ENCODE measurements around the gene ZCCHC4.

ZCCHC4 gene

GRCh38 chr4:25356068-25356467 is 43.5 kb downstream of the ZCCHC4 start:
- Histone ChIP-seq H3K9me3 (ENCODE audit: low read length) (no peaks in the 10 kb centered on the region), H3K79me2 (ENCODE audit: insufficient read depth, low read length) (no peaks in the 10 kb centered on the region), H3K4me1 (ENCODE audit: insufficient read depth, low read length, severe bottlenecking) (no peaks in the 10 kb centered on the region), H3F3A (ENCODE audit: insufficient read depth, low read length) (no peaks in the 10 kb centered on the region), H3K36me3 (ENCODE audit: insufficient read depth, low read length) (no peaks in the 10 kb centered on the region; the same call in 1 of the 2 replicates), H4K20me1 (ENCODE audit: insufficient read depth, low read length) (no peaks in the 10 kb centered on the region), H3K4me3 (ENCODE audit: low read depth, low read length, poor library complexity, severe bottlenecking) (no peak overlapping the region), H3K27ac (ENCODE audit: low read depth, low read length, poor library complexity, severe bottlenecking) (no peak overlapping the region), H3K9me2 (ENCODE audit: low read depth, low read length) (no peaks in the 10 kb centered on the region), H3K9ac (ENCODE audit: low read length) (no peak overlapping the region), H3K4me2 (ENCODE audit: low read length) (no peak overlapping the region), H2AFZ (ENCODE audit: low read length) (no peak overlapping the region), H3K27me3 (ENCODE audit: insufficient read depth, low read length) (no peaks in the 10 kb centered on the region)
- TF ChIP-seq EZH2 (IDR thresholded peaks at IDR 0.05; ENCODE audit: borderline replicate concordance, low read length) = no peak
- no peak for TF ChIP-seq CTCF (IDR thresholded peaks at IDR 0.05; ENCODE audit: low read length)

GRCh38 chr4:25358515-25359275 is 46.1 kb downstream of the ZCCHC4 start:
- no peak overlapping the region for H3K9ac ChIP-seq (ENCODE audit: low read length)

GRCh38 chr4:25361253-25361652 is 48.7 kb downstream of the ZCCHC4 start:
- Histone ChIP-seq H3K4me1 (ENCODE audit: insufficient read depth, low read length, severe bottlenecking) (no peaks in the 10 kb centered on the region), H2AFZ (ENCODE audit: low read length) (no peak overlapping the region), H3K9me2 (ENCODE audit: low read depth, low read length) (no peaks in the 10 kb centered on the region), H4K20me1 (ENCODE audit: insufficient read depth, low read length) (no peaks in the 10 kb centered on the region), H3K27ac (ENCODE audit: low read depth, low read length, poor library complexity, severe bottlenecking) (no peak overlapping the region), H3F3A (ENCODE audit: insufficient read depth, low read length) (no peaks in the 10 kb centered on the region), H3K9me3 (ENCODE audit: low read length) (no peaks in the 10 kb centered on the region), H3K36me3 (ENCODE audit: insufficient read depth, low read length) (no peaks in the 10 kb centered on the region; the same call in 1 of the 2 replicates), H3K4me2 (ENCODE audit: low read length) (no peak overlapping the region), H3K27me3 (ENCODE audit: insufficient read depth, low read length) (no peaks in the 10 kb centered on the region), H3K79me2 (ENCODE audit: insufficient read depth, low read length) (no peaks in the 10 kb centered on the region), H3K9ac (ENCODE audit: low read length) (no peak overlapping the region), H3K4me3 (ENCODE audit: low read depth, low read length, poor library complexity, severe bottlenecking) (no peak overlapping the region)
- TF ChIP-seq EZH2 (IDR thresholded peaks at IDR 0.05; ENCODE audit: borderline replicate concordance, low read length) = no peak
- no peak for TF ChIP-seq CTCF (IDR thresholded peaks at IDR 0.05; ENCODE audit: low read length)

More at GRCh38 chr4:25358515-25359275, 46.1 kb downstream of the ZCCHC4 start:
- TF ChIP-seq CTCF (IDR thresholded peaks at IDR 0.05; ENCODE audit: low read length) (no peak), EZH2 (IDR thresholded peaks at IDR 0.05; ENCODE audit: borderline replicate concordance, low read length) (no peak)
- H3F3A ChIP-seq (ENCODE audit: insufficient read depth, low read length) = no peaks in the 10 kb centered on the region
- no peaks in the 10 kb centered on the region for H4K20me1 ChIP-seq (ENCODE audit: insufficient read depth, low read length)
- no peaks in the 10 kb centered on the region for H3K4me1 ChIP-seq (ENCODE audit: insufficient read depth, low read length, severe bottlenecking)
- H3K4me3 ChIP-seq (ENCODE audit: low read depth, low read length, poor library complexity, severe bottlenecking) = no peak overlapping the region
- H3K4me2 ChIP-seq (ENCODE audit: low read length) = no peak overlapping the region
- H3K9me3 ChIP-seq (ENCODE audit: low read length) = no peaks in the 10 kb centered on the region
- H3K79me2 ChIP-seq (ENCODE audit: insufficient read depth, low read length) = no peaks in the 10 kb centered on the region
- H3K9me2 ChIP-seq (ENCODE audit: low read depth, low read length) = no peaks in the 10 kb centered on the region
- H3K36me3 ChIP-seq (ENCODE audit: insufficient read depth, low read length) = no peaks in the 10 kb centered on the region; the same call in 1 of the 2 replicates
- H3K27me3 ChIP-seq (ENCODE audit: insufficient read depth, low read length) = no peaks in the 10 kb centered on the region
- H3K27ac ChIP-seq (ENCODE audit: low read depth, low read length, poor library complexity, severe bottlenecking) = no peak overlapping the region
- H2AFZ ChIP-seq (ENCODE audit: low read length) = no peak overlapping the region
